Bronchial epithelial cell (primary cell): Measurements from ENCODE around the gene IL6. TPM values are rescaled to one million over a fixed set of nuclear protein-coding genes. Genes with fewer than 3 reads are reported as not detected.
"Not testable (repeated sequence)": the region's sequence is repeated elsewhere in the genome, so short reads cannot be mapped to it uniquely, and the experiment has no call there.

Experiments
- DNase-seq: peaks from one replicate; pipeline ENCODE4 v3.0.0-alpha.2; 2010; ENCODE audit warnings: low read depth
- FAIRE-seq: peaks from 2 replicates; lab custom pipeline; 2011; peaks lifted over from hg19 to GRCh38; lab: Jason Lieb, UNC
- H3K27me3 ChIP-seq: 2 replicates; pipeline ENCODE4 v1.5.1; 2011; ENCODE audit warnings: low read length; ENCODE audit not compliant: control insufficient read depth, insufficient read depth
- H3K36me3 ChIP-seq: 2 replicates; pipeline ENCODE4 v1.5.1; 2011; ENCODE audit warnings: low read length; ENCODE audit not compliant: control insufficient read depth, insufficient read depth
- H3K4me3 ChIP-seq: 2 replicates; pipeline ENCODE4 v1.5.1; 2011; ENCODE audit warnings: mild to moderate bottlenecking, low read depth, low read length, control low read depth
- CTCF ChIP-seq: IDR thresholded peaks from 2 replicates; pipeline ENCODE4 v1.5.1; 2011; ENCODE audit warnings: mild to moderate bottlenecking, moderate library complexity, low read length, control low read depth, inconsistent platforms; ENCODE audit not compliant: insufficient read depth, severe bottlenecking
- total RNA-seq: library from RNA; depleted of rRNA; stranded (reverse); fragments of >200 nt; gene quantifications from 2 replicates; pipeline ENCODE4 v1.2.1, GENCODE V29; 2014

IL6 gene
- total RNA-seq, 1 donor from 2014 or later = 0.53 TPM

- no peaks in the 10 kb centered on the region for H3K36me3 ChIP-seq
- peaks cover 2% of the 10 kb centered on the region for H3K27me3 ChIP-seq
- no peak for FAIRE-seq
- no peak for DNase-seq
- no peak overlapping the region for H3K4me3 ChIP-seq
- TF ChIP-seq CTCF = no peak
Observed at GRCh38 chr7:22765609-22766008, 38.6 kb downstream of the IL6 start.

DNA sequence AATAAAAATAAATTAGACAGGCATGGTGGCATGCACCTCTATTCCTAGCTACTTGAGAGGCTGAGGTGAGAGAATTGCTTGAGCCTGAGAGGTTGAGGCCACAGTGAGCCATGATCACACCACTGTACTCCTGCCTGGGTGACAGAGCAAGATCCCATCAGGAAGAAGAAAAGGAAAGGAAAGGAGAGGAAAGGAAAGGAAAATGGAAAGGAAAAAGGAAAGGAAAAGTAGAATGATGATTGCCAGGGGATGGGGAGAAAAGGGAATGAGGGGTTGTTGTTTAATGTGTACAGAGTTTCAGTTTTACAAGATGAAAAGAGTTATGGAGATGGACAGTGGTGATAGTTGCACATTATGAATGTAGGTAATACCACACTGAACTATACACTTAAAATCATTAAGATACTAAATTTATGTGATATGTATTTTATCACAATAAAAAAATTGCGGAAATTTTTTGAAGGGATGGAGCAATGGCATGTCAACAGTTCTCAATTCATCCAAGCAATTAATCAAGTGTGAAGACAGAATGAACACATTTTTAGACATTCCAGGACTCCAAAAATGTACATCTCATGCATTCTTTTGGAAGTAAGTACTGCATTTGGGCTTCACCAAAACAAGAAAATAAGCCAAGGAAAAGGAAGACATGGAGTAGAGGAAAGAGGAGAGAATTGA lies 44.3 kb downstream of the IL6 start:
- FAIRE-seq (no peak), DNase-seq (no peak)
- TF ChIP-seq CTCF = no peak
- H3K36me3 ChIP-seq = no peaks in the 10 kb centered on the region
- peaks cover 3% of the 10 kb centered on the region for H3K27me3 ChIP-seq
- no peak overlapping the region for H3K4me3 ChIP-seq

GRCh38 chr7:22771872-22772228 lies 44.9 kb downstream of the IL6 start:
- Histone ChIP-seq H3K4me3 (no peak overlapping the region), H3K27me3 (peaks cover 5% of the 10 kb centered on the region), H3K36me3 (no peaks in the 10 kb centered on the region)
- DNase-seq (no peak), FAIRE-seq (no peak)
- TF ChIP-seq CTCF = no peak

DNA sequence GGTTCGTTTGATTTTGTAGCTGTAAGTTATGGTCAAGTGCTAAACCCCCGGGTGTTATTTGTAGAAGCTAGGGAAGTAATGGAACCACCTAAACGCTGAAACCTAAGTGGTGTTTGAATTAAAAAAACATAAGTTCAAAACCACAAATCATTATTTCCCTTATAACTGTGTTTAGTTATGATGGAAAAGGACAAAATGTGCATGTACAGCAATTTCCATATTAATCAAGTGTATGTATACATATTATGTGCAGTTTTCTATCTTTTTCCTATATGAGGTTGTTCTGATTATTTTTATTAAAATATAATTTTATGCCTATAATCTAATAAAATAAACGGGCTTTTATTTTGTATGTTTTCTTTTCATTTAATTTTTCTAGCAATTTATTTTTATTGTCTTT lies 45.9 kb downstream of the IL6 start:
- FAIRE-seq = no peak
- Histone ChIP-seq H3K4me3 (no peak overlapping the region), H3K27me3 (peaks cover 5% of the 10 kb centered on the region), H3K36me3 (no peaks in the 10 kb centered on the region)
- no peak for DNase-seq
- no peak for TF ChIP-seq CTCF

- FAIRE-seq (no peak), DNase-seq (no peak)
- Histone ChIP-seq H3K36me3 (no peaks in the 10 kb centered on the region), H3K4me3 (no peak overlapping the region), H3K27me3 (peaks cover 2% of the 10 kb centered on the region)
- TF ChIP-seq CTCF = no peak
Observed at GRCh38 chr7:22776964-22777363, 50.0 kb downstream of the IL6 start.

DNA sequence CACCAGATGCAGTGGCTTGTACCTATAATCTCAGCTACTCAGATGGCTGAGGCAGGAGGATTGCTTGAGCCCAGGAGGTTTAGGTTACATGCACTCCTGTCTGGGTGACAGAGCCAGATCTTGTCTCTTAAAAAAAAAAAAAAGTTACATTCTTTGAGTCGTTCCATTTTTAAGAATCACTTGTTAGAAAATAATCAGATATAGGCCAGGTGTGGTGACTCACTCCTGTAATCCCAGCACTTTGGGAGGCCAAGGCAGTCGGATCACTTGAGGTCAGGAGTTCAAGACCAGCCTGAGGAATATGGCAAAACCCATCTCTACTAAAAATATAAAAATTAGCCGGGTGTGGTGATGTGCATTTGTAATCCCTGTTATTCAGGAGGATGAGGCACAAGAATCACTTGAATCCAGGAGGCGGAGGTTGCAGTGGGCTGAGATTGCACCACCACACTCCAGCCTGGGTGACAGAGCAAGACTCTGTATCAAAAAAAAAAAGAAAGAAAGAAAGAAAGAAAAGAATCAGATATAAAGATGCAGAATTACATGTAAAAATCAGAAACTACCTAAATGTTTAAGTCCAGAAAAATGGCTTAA lies 52.8 kb downstream of the IL6 start:
- DNase-seq, H3K36me3 ChIP-seq, FAIRE-seq, H3K27me3 ChIP-seq, H3K4me3 ChIP-seq: not testable (repeated sequence)
